K562 (cell line): ENCODE measurements around the gene HES3. TPM values are rescaled to one million over a fixed set of nuclear protein-coding genes. Genes with fewer than 3 reads are reported as not detected.

ENCODE experiments used
- ATAC-seq: fragments of 200-7000 bp; cut with Tn5 transposase; 3 replicates; pipeline ENCODE4 v1.9.1; 2020; ENCODE audit warnings: moderate library complexity
- BruUV-seq: library from RNA; stranded (reverse); fragments of 400-500 nt; replicated peaks from 2 replicates; lab custom pipeline; 2021; lab: Mats Ljungman, UMichigan
- CTCF ChIA-PET: fragments of 300-600 bp; formaldehyde crosslinking; extraction: SDS; loops from one replicate; lab custom pipeline; 2021; ENCODE audit warnings: low intra/inter-chr PET ratio; lab: Yijun Ruan, JAX
- POLR2A ChIA-PET: fragments of 300-600, 350-650 bp; sonication (Branson Sonifier 250); formaldehyde crosslinking; extraction: SDS; loops from one replicate; lab custom pipeline; 2021; ENCODE audit warnings: antibody characterized with exemption, inconsistent platforms; lab: Yijun Ruan, JAX
- DNase-seq, 4 experiments: peaks; one replicate each; pipeline versions ENCODE4 v3.0.0 to v3.0.0-alpha.2; 2011 to 2018; ENCODE audit warnings: low spot score in 3 of 4, mixed read lengths in 3 of 4; ENCODE audit errors: extremely low read depth in 1 of 4
- FAIRE-seq: peaks from 2 replicates; lab custom pipeline; 2011; peaks lifted over from hg19 to GRCh38; lab: Jason Lieb, UNC
- H2AFZ ChIP-seq: 2 replicates; pipeline ENCODE4 v1.6.0; 2011; ENCODE audit warnings: low read depth, low read length, control low read depth, inconsistent platforms
- H3K27ac ChIP-seq: fragments of 200-600 bp; 3 replicates; pipeline ENCODE4 v1.8.0; 2011; ENCODE audit warnings: low read depth, mild to moderate bottlenecking, control low read depth, inconsistent platforms, low read length, moderate library complexity, mixed read lengths; ENCODE audit errors: extremely low read depth
- H3K27me3 ChIP-seq, 2 experiments: fragments of 300-600 bp in 1 of 2; 2 replicates in 1 of 2; 3 replicates in 1 of 2; pipeline versions ENCODE4 v1.6.0 to v1.8.0; 2011; ENCODE audit warnings: inconsistent platforms in 2 of 2, low read length in 2 of 2, mild to moderate bottlenecking in 1 of 2, mixed read lengths in 1 of 2, moderate library complexity in 1 of 2; ENCODE audit not compliant: control insufficient read depth in 2 of 2, insufficient read depth in 2 of 2
- H3K36me3 ChIP-seq: fragments of 300-600 bp; 3 replicates; pipeline ENCODE4 v1.8.0; 2011; ENCODE audit warnings: mild to moderate bottlenecking, low read length, inconsistent platforms; ENCODE audit not compliant: control insufficient read depth, insufficient read depth
- H3K4me1 ChIP-seq, 2 experiments: fragments of 200-600 bp in 1 of 2; replicated peaks in 1 of 2; 2 replicates in 1 of 2; 3 replicates in 1 of 2; pipeline versions ENCODE4 v1.5.1 to v1.8.0; 2011; ENCODE audit warnings: inconsistent platforms in 2 of 2, low read length in 2 of 2, mild to moderate bottlenecking in 1 of 2, mixed read lengths in 1 of 2, moderate library complexity in 1 of 2; ENCODE audit not compliant: control insufficient read depth in 2 of 2, insufficient read depth in 2 of 2
- H3K4me2 ChIP-seq: 2 replicates; pipeline ENCODE4 v1.6.1; 2011; ENCODE audit warnings: low read length, control low read depth, inconsistent platforms, mixed read lengths; ENCODE audit not compliant: insufficient read depth
- H3K4me3 ChIP-seq: fragments of 200-600 bp; sonication (generic), shearing (Covaris generic); 2 replicates; pipeline ENCODE4 v1.5.1; 2016; ENCODE audit warnings: control low read depth, inconsistent platforms
- H3K79me2 ChIP-seq: fragments of 200-600 bp; 3 replicates; pipeline ENCODE4 v1.8.0; 2011; ENCODE audit warnings: low read length, inconsistent platforms; ENCODE audit not compliant: control insufficient read depth, insufficient read depth
- H3K9ac ChIP-seq, 2 experiments: 2 replicates each; pipeline versions ENCODE4 v1.6.0 to v1.6.1; 2011; ENCODE audit warnings: low read depth in 2 of 2, low read length in 2 of 2, control low read depth in 1 of 2, inconsistent platforms in 1 of 2, mild to moderate bottlenecking in 1 of 2, mixed read lengths in 1 of 2; ENCODE audit not compliant: insufficient read depth in 1 of 2
- H3K9me1 ChIP-seq: one replicate; pipeline ENCODE4 v1.6.0; 2011; ENCODE audit warnings: inconsistent platforms, mild to moderate bottlenecking, low read length, moderate library complexity; ENCODE audit not compliant: control insufficient read depth, insufficient read depth
- H3K9me3 ChIP-seq: replicated peaks from 2 replicates; pipeline ENCODE4 v1.5.1; 2011; ENCODE audit warnings: low read depth, low read length, inconsistent platforms; ENCODE audit not compliant: control insufficient read depth, insufficient read depth
- H4K20me1 ChIP-seq: replicated peaks from 2 replicates; pipeline ENCODE4 v1.6.1; 2011; ENCODE audit warnings: low read length, inconsistent platforms, mixed read lengths; ENCODE audit not compliant: control insufficient read depth, insufficient read depth
- ATF3 ChIP-seq, 2 experiments: fragments of 450-650 bp in 1 of 2; sonication (generic) in 1 of 2; formaldehyde crosslinking in 1 of 2; IDR thresholded peaks in 1 of 2; conservative IDR thresholded peaks in 1 of 2; 2 replicates each; pipeline versions ENCODE4 v1.6.1 to v1.8.1; 2016 to 2023; ENCODE audit warnings: mild to moderate bottlenecking in 2 of 2, moderate library complexity in 2 of 2, inconsistent platforms in 1 of 2, missing genetic modification reagents in 1 of 2
- MYNN ChIP-seq, 2 experiments: sonication (generic); formaldehyde crosslinking in 1 of 2; IDR thresholded peaks; 2 replicates each; pipeline versions ENCODE4 v1.5.0 to v1.6.1; 2016 to 2020; ENCODE audit warnings: antibody characterized with exemption in 1 of 2, missing genetic modification reagents in 1 of 2
- PTBP1 ChIP-seq: fragments of 200-400 bp; formaldehyde crosslinking; IDR thresholded peaks from 2 replicates; pipeline ENCODE4 v1.6.1; 2017; ENCODE audit warnings: low read depth, low read length
- RAD51 ChIP-seq: fragments of 450-650 bp; IDR thresholded peaks from 2 replicates; pipeline ENCODE4 v1.7.1; 2016; ENCODE audit warnings: low read depth, mild to moderate bottlenecking, borderline replicate concordance
- TAF15 ChIP-seq: fragments of 200-400 bp; formaldehyde crosslinking; IDR thresholded peaks from 2 replicates; pipeline ENCODE4 v1.6.1; 2017; ENCODE audit warnings: mild to moderate bottlenecking, low read depth, low read length, moderate library complexity
- ZSCAN29 ChIP-seq: fragments of 450-650 bp; IDR thresholded peaks from 2 replicates; pipeline ENCODE4 v1.6.1; 2017
- WGBS: fragments of 100-300 bp; shearing (Covaris generic); methylation state at CpG from one replicate; pipeline ENCODE4 v1.1.6; 2016; ENCODE audit warnings: low coverage, mixed read lengths; ENCODE audit not compliant: insufficient coverage; ENCODE audit errors: missing lambda C conversion rate; 5-methylcytosine and 5-hydroxymethylcytosine counted together
- in situ Hi-C: fragments of 300-500 bp; cut with MboI; formaldehyde crosslinking; loops from 4 replicates; pipeline ENCODE4 v1.15.0; 2018; ENCODE audit warnings: inconsistent platforms, mixed read lengths
- intact Hi-C: fragments of 100-400 bp; cut with micrococcal nuclease; formaldehyde crosslinking; loops from 2 replicates; pipeline ENCODE4 v1.14.2; 2022
- polyA plus RNA-seq, 8 experiments: library from polyadenylated mRNA; depleted of rRNA in 4 of 8; stranded (reverse) in 5 of 8; unstranded in 3 of 8; fragments of >200 nt; fragmentation: Nextera tagmentation in 2 of 8; fragmentation: Illumina TruSeq in 1 of 8; extraction: Ambion mirVana in 2 of 8; extraction: Trizol in 1 of 8; gene quantifications; 2 replicates each; pipeline versions ENCODE4 v1.2.1 to v1.2.3, GENCODE V29; 2011 to 2014; ENCODE audit warnings: inconsistent platforms in 1 of 8, missing spikeins in 1 of 8
- total RNA-seq, 7 experiments: library from RNA; depleted of rRNA in 6 of 7; stranded (reverse); fragments of >200 nt in 6 of 7; fragmentation: Illumina TruSeq in 2 of 7; extraction: Trizol in 2 of 7; gene quantifications; 2 replicates each; pipeline versions ENCODE4 v1.2.1 to v1.2.3, GENCODE V29; 2011 to 2021; ENCODE audit warnings: low replicate concordance in 1 of 7
- TF ChIP-seq, protein P1 (sequence below): fragments of 250-450 bp; sonication (Bioruptor Pico); IDR thresholded peaks from 2 replicates; pipeline ENCODE4 v1.4.0; 2020

HES3 gene
- total and polyA plus RNA-seq, 9 of the 15 experiments (the other 6 are each of a cell fraction or from before 2014, with no cell fraction given), result not detected

DNA sequence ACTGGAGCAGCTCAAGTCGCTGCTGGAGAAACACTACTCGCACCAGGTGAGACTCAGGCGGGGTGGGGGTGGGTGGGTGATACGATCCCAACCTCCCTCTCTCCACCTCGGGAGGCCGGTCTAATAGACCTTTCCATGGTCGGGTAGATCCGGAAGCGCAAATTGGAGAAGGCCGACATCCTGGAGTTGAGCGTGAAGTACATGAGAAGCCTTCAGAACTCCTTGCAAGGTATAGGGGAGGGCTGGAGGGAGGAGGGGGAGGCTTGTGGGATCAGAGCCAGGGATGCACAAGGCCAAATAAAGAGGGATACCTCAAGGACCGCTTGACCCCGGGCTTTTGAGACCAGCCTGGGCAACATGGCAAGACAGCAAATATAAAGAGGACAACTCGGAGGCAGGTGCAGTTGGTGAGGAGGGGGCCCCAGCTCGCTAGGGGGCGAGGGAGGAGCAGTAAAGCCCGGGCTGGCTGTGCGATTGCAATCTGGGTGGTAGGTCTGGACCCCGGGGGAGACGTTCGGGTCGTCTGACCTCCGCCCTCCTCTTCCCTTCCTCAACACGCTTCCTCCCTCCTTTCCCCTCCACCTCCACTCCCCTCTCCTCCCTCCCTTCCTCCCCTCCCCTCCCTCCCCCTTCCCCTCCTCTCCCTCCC, 546 bp downstream of the HES3 start:
- WGBS, result 5% methylated on average over 16 of the region's 24 CpGs

More for the DNA sequence above, 546 bp downstream of the HES3 start:
- ChIA-PET POLR2A (interaction anchor here (0.6 to 1.1 kb wide), 6 partner anchors 10 to 206 kb away, joined by 3 to 6 read pairs (median 3); no protein-coding TSS in a partner anchor), CTCF (interaction anchor here (0.6 to 6.6 kb wide), 8 partner anchors 28 to 264 kb away, joined by 3 to 131 read pairs (median 8); no protein-coding TSS in a partner anchor)
- intact Hi-C loops, result no loop called here
- Histone ChIP-seq H4K20me1 (peaks cover 36% of the 10 kb centered on the region), H3K9me3 (no peaks in the 10 kb centered on the region), H3K79me2 (no peaks in the 10 kb centered on the region)
- TF ChIP-seq TAF15 (no peak), ATF3 (IDR thresholded peaks at IDR 0.05) (no peak), ATF3 (CRISPR knock-in tag; conservative IDR thresholded peaks at IDR 0.05) (no peak), ZSCAN29 (no peak), MYNN (IDR thresholded peaks at IDR 0.05) (no peak), MYNN (CRISPR knock-in tag; IDR thresholded peaks at IDR 0.05) (no peak), PTBP1 (no peak), RAD51 (no peak)
- TF ChIP-seq, protein P1, sequence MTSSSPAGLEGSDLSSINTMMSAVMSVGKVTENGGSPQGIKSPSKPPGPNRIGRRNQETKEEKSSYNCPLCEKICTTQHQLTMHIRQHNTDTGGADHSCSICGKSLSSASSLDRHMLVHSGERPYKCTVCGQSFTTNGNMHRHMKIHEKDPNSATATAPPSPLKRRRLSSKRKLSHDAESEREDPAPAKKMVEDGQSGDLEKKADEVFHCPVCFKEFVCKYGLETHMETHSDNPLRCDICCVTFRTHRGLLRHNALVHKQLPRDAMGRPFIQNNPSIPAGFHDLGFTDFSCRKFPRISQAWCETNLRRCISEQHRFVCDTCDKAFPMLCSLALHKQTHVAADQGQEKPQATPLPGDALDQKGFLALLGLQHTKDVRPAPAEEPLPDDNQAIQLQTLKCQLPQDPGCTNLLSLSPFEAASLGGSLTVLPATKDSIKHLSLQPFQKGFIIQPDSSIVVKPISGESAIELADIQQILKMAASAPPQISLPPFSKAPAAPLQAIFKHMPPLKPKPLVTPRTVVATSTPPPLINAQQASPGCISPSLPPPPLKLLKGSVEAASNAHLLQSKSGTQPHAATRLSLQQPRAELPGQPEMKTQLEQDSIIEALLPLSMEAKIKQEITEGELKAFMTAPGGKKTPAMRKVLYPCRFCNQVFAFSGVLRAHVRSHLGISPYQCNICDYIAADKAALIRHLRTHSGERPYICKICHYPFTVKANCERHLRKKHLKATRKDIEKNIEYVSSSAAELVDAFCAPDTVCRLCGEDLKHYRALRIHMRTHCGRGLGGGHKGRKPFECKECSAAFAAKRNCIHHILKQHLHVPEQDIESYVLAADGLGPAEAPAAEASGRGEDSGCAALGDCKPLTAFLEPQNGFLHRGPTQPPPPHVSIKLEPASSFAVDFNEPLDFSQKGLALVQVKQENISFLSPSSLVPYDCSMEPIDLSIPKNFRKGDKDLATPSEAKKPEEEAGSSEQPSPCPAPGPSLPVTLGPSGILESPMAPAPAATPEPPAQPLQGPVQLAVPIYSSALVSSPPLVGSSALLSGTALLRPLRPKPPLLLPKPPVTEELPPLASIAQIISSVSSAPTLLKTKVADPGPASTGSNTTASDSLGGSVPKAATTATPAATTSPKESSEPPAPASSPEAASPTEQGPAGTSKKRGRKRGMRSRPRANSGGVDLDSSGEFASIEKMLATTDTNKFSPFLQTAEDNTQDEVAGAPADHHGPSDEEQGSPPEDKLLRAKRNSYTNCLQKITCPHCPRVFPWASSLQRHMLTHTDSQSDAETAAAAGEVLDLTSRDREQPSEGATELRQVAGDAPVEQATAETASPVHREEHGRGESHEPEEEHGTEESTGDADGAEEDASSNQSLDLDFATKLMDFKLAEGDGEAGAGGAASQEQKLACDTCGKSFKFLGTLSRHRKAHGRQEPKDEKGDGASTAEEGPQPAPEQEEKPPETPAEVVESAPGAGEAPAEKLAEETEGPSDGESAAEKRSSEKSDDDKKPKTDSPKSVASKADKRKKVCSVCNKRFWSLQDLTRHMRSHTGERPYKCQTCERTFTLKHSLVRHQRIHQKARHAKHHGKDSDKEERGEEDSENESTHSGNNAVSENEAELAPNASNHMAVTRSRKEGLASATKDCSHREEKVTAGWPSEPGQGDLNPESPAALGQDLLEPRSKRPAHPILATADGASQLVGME (CRISPR knock-in tag), result no peak
- TF ChIP-seq, all 486 proteins: peak for 0
- no peak for ATAC-seq
- no TSS peak for BruUV-seq
- no peak for DNase-seq
- H3K4me3 ChIP-seq, result no peak overlapping the region
- H3K27ac ChIP-seq, result no peak overlapping the region
- H3K36me3 ChIP-seq, result no peaks in the 10 kb centered on the region
- H2AFZ ChIP-seq, result no peak overlapping the region
- peaks cover 38 to 70% of the 10 kb centered on the region in 2 experiments for H3K27me3 ChIP-seq
- no peak for FAIRE-seq
- H3K9me1 ChIP-seq, result no peaks in the 10 kb centered on the region
- no peak overlapping the region for H3K9ac ChIP-seq
- no peak overlapping the region for H3K4me2 ChIP-seq
- H3K4me1 ChIP-seq, result peaks cover 5 to 57% of the 10 kb centered on the region in 2 experiments; a peak in 3 of 5 replicates
- in situ Hi-C loops, result loop anchor here (5.0 kb wide), 1 partner anchor 103 kb away; no protein-coding TSS in a partner anchor
